ENCODE measurements around the gene ATL1.

- no peak for TF ChIP-seq CTCF (conservative IDR thresholded peaks at IDR 0.05; ENCODE audit: low read depth in 2 of 2)
- no peak for TF ChIP-seq CREB1 (CRISPR knock-in tag; IDR thresholded peaks at IDR 0.05; ENCODE audit: low read depth)
- TF ChIP-seq EZH2 (IDR thresholded peaks at IDR 0.05; ENCODE audit: low read depth, unreplicated experiment): no peak
- TF ChIP-seq REST (IDR thresholded peaks at IDR 0.05; ENCODE audit: unreplicated experiment): no peak
- no peak for TF ChIP-seq POLR2AphosphoS5 (IDR thresholded peaks at IDR 0.05; ENCODE audit: low read depth)
- TF ChIP-seq ZNF331 (CRISPR knock-in tag; IDR thresholded peaks at IDR 0.05; ENCODE audit: low read depth): no peak
- TF ChIP-seq EZH2phosphoT487 (IDR thresholded peaks at IDR 0.05; ENCODE audit: unreplicated experiment): no peak
- TF ChIP-seq, protein P1, sequence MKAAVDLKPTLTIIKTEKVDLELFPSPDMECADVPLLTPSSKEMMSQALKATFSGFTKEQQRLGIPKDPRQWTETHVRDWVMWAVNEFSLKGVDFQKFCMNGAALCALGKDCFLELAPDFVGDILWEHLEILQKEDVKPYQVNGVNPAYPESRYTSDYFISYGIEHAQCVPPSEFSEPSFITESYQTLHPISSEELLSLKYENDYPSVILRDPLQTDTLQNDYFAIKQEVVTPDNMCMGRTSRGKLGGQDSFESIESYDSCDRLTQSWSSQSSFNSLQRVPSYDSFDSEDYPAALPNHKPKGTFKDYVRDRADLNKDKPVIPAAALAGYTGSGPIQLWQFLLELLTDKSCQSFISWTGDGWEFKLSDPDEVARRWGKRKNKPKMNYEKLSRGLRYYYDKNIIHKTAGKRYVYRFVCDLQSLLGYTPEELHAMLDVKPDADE (IDR thresholded peaks at IDR 0.05): no peak
Measured at GRCh38 chr14:50521912-50522341, 38.0 kb upstream of the ATL1 start.

All from GM23338 (cell line).